Parathyroid adenoma (tissue), 2 donors: ENCODE results near the gene MED27.

Experiments
- H2AFZ ChIP-seq: fragments of 300-600 bp; sonication (generic); one replicate; pipeline ENCODE4 v1.7.0; 2017; ENCODE audit warnings: antibody characterized with exemption, mild to moderate bottlenecking
- H3K27ac ChIP-seq: fragments of 300-600 bp; sonication (generic); one replicate; pipeline ENCODE4 v1.7.0; 2017
- H3K27me3 ChIP-seq: fragments of 300-600 bp; sonication (generic); one replicate; pipeline ENCODE4 v1.7.0; 2017; ENCODE audit warnings: low read length; ENCODE audit not compliant: control insufficient read depth, insufficient read depth
- H3K36me3 ChIP-seq: fragments of 300-600 bp; sonication (generic); one replicate; pipeline ENCODE4 v1.7.0; 2017; ENCODE audit warnings: low read length; ENCODE audit not compliant: control insufficient read depth, insufficient read depth
- H3K4me1 ChIP-seq: fragments of 300-600 bp; sonication (generic); one replicate; pipeline ENCODE4 v1.7.0; 2017; ENCODE audit warnings: control low read depth
- H3K4me2 ChIP-seq: fragments of 300-600 bp; sonication (generic); one replicate; pipeline ENCODE4 v1.7.0; 2017; ENCODE audit warnings: low read length
- H3K4me3 ChIP-seq: fragments of 300-600 bp; sonication (generic); one replicate; pipeline ENCODE4 v1.7.0; 2017; ENCODE audit warnings: low read depth, low read length
- H3K79me2 ChIP-seq: fragments of 300-600 bp; sonication (generic); one replicate; pipeline ENCODE4 v1.7.0; 2017; ENCODE audit warnings: control low read depth
- H3K9ac ChIP-seq: fragments of 300-600 bp; sonication (generic); one replicate; pipeline ENCODE4 v1.7.0; 2017; ENCODE audit warnings: mild to moderate bottlenecking
- H3K9me3 ChIP-seq: fragments of 300-600 bp; sonication (generic); one replicate; pipeline ENCODE4 v1.7.0; 2017; ENCODE audit warnings: low read length; ENCODE audit not compliant: control insufficient read depth
- TF ChIP-seq, protein P1 (sequence below): fragments of 300-600 bp; sonication (generic); IDR thresholded peaks from one replicate; pipeline ENCODE4 v1.7.0; 2017; ENCODE audit warnings: antibody characterized with exemption, mild to moderate bottlenecking
- donor health status: primary hyperparathyroidism.

MED27 gene

DNA sequence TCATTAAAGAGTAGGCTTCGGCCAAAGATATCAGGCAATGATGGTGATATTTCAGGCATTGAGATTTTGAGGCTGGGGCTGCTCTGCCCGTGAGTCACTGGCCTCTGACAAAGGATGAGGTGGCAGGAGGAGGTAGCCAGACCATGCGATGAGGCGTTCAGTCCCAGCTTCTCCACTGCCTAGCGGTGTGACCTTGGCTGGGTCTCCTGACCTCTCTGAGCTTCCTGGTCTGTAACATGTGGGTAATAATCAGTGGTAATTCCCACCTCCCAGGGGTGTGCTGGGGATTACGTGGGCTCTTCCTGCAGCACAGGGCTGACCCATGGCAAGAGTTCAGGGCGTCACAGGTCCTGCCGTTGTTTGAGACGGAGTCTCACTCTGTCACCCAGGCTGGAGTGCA is 266.6 kb downstream of the MED27 start:
- no peaks in the 10 kb centered on the region for H3K4me1 ChIP-seq
- no peaks in the 10 kb centered on the region for H3K27me3 ChIP-seq
- no peak overlapping the region for H3K4me3 ChIP-seq
- H3K9ac ChIP-seq, result no peak overlapping the region
- no peaks in the 10 kb centered on the region for H3K9me3 ChIP-seq
- H3K36me3 ChIP-seq, result no peaks in the 10 kb centered on the region
- H3K4me2 ChIP-seq, result no peak overlapping the region
- H2AFZ ChIP-seq, result no peak overlapping the region
- H3K79me2 ChIP-seq, result no peaks in the 10 kb centered on the region
- H3K27ac ChIP-seq, result no peak overlapping the region
- TF ChIP-seq, protein P1, sequence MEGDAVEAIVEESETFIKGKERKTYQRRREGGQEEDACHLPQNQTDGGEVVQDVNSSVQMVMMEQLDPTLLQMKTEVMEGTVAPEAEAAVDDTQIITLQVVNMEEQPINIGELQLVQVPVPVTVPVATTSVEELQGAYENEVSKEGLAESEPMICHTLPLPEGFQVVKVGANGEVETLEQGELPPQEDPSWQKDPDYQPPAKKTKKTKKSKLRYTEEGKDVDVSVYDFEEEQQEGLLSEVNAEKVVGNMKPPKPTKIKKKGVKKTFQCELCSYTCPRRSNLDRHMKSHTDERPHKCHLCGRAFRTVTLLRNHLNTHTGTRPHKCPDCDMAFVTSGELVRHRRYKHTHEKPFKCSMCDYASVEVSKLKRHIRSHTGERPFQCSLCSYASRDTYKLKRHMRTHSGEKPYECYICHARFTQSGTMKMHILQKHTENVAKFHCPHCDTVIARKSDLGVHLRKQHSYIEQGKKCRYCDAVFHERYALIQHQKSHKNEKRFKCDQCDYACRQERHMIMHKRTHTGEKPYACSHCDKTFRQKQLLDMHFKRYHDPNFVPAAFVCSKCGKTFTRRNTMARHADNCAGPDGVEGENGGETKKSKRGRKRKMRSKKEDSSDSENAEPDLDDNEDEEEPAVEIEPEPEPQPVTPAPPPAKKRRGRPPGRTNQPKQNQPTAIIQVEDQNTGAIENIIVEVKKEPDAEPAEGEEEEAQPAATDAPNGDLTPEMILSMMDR, result no peak

DNA sequence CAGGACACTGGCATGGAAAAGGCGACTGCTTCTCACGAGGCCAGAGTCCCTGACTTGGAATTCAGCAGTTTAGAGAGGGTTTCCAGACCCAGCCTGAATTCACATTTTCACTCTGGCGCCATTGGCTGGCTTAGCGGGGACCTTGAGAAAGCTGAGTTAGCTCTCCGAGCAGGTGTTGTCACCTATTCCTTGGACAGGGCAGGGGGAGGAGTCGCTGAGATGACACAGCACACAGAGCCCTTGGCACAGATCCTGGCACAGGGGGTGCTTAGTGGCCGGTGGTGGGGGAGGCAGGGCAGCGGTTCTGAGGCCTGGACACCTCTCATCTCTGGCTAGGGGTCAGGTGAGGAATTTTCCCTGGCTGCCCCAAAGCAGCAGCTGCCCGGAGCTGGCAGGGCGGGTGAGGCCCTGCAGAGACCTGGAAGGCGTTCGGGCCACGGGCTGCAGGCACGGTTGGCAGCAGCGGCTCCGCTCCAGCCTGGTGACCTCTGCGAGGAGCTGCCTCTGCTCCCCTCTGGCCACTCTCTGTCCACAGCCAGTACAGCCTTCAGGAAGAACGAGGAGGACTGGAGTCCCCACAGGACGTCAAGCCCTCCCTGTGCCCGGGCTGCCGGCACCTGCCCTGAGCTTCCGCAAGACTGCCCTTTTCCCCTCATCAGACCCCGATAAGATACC is 267.4 kb downstream of the MED27 start:
- no peaks in the 10 kb centered on the region for H3K36me3 ChIP-seq
- H3K79me2 ChIP-seq, result no peaks in the 10 kb centered on the region
- no peak overlapping the region for H2AFZ ChIP-seq
- no peaks in the 10 kb centered on the region for H3K4me1 ChIP-seq
- H3K4me3 ChIP-seq, result no peak overlapping the region
- TF ChIP-seq, protein P1, result no peak
- H3K9ac ChIP-seq, result no peak overlapping the region
- H3K27me3 ChIP-seq, result no peaks in the 10 kb centered on the region
- no peak overlapping the region for H3K4me2 ChIP-seq
- H3K9me3 ChIP-seq, result no peaks in the 10 kb centered on the region
- H3K27ac ChIP-seq, result no peak overlapping the region

DNA sequence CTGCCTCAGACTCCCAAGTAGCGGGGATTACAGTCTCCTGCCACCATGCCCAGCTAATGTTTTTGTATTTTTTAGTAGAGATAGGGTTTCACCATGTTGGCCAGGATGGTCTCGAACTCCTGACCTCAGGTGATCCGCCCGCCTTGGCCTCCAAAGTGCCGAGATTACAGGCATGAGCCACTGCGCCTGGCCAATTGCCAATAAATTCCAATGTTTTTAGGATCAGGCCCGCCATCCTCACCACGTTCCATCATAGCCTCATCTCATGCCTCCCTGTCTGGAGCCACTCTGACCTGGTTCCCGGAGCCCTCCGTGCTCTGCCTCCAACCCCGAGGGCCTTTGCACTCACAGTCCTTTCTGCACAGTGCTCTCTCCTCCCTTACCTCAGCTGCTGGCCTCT is 268.3 kb downstream of the MED27 start:
- Histone ChIP-seq H3K4me3 (no peak overlapping the region), H3K9me3 (no peaks in the 10 kb centered on the region), H3K9ac (no peak overlapping the region), H3K36me3 (no peaks in the 10 kb centered on the region), H3K4me2 (no peak overlapping the region), H2AFZ (no peak overlapping the region), H3K27me3 (no peaks in the 10 kb centered on the region), H3K79me2 (no peaks in the 10 kb centered on the region), H3K4me1 (no peaks in the 10 kb centered on the region), H3K27ac (no peak overlapping the region)
- TF ChIP-seq, protein P1, result no peak

DNA sequence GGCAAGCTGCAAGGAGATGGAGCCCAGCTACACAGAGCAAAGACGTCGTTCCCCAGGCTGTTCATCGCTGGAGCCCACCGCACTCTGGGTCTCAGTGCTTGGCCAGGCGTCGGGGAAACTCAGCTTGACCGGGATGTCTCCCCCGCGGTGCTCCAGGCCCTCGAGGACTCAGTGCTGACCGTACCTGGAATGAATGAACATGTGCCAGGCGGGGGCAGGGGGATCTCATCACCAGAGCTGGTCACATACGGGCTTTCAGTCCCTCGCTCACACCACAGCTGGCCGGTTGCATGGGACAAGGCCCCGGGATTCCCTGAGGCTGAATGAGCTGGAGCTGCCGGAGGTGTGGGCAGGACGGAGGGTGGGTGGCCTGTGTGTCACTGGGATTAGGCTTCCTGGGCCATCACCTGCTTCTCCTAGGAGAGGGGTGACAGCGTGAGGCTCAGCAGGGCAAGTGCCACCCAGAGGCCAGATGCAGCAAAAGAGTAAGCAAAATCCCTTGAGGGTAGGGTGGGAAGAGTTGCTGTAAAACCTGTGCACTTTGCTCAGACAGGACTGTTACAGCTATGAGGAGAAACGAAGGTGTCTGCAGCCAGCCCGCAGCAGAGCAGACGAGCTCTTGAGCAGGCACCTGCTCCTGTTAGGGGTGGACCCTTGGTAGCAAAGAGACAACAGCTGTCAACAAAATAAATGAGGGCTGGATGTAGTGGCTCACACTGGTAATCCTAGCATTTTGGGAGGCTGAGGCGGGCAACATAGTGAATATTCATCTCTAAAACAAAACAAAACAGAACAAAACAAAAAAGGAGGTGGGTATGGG is 269.1 kb downstream of the MED27 start:
- Histone ChIP-seq H3K79me2 (no peaks in the 10 kb centered on the region), H3K4me3 (no peak overlapping the region), H2AFZ (no peak overlapping the region), H3K9me3 (no peaks in the 10 kb centered on the region), H3K27me3 (no peaks in the 10 kb centered on the region), H3K4me2 (no peak overlapping the region), H3K9ac (no peak overlapping the region), H3K27ac (no peak overlapping the region), H3K36me3 (no peaks in the 10 kb centered on the region), H3K4me1 (no peaks in the 10 kb centered on the region)
- TF ChIP-seq, protein P1, result no peak
